MM.1S (cell line): ENCODE data around the gene CACNA1G.

Experiments used
- CTCF ChIP-seq: fragments of 300-600 bp; sonication (generic); IDR thresholded peaks from 2 replicates; pipeline ENCODE4 v1.5.1; 2016; ENCODE audit warnings: antibody characterized with exemption, low read length, mixed read lengths
- EZH2 ChIP-seq: fragments of 300-600 bp; sonication (generic); optimal IDR thresholded peaks from 2 replicates; pipeline ENCODE3; 2017; ENCODE audit warnings: low read depth, mild to moderate bottlenecking, antibody characterized with exemption, low read length, mixed read lengths

- TF ChIP-seq CTCF (no peak), EZH2 (no peak)
Measured at GRCh38 chr17:50620237-50620636, 59.7 kb downstream of the CACNA1G start.
